ENCODE data around the gene IL18BP. TPM values are rescaled to one million over a fixed set of nuclear protein-coding genes. Genes with fewer than 3 reads are reported as not detected.

The IL18BP gene
- total RNA-seq, 2 experiments from 2014 or later, result 7.8 to 8.2 TPM

- DNase-seq, result no peak
- POLR2A ChIA-PET, result interaction anchor here (1.4 to 1.6 kb wide), 2 partner anchors 8 to 20 kb away, joined by 3 to 5 read pairs; no protein-coding TSS in a partner anchor
Observed at GRCh38 chr11:72018171-72018570, 19.5 kb downstream of the IL18BP start.

GRCh38 chr11:72023335-72023734, 24.6 kb downstream of the IL18BP start:
- peaks cover 36% of the 10 kb centered on the region for H3K36me3 Mint-ChIP-seq (ENCODE audit: low read depth)
- no peak for TF ChIP-seq CTCF (IDR thresholded peaks at IDR 0.05)
- H3K27ac Mint-ChIP-seq, result peak overlapping the region; percentile 67

More at GRCh38 chr11:72018171-72018570, 19.5 kb downstream of the IL18BP start:
- no peaks in the 10 kb centered on the region for H3K4me1 Mint-ChIP-seq (ENCODE audit: low read depth)
- no peak overlapping the region for H3K27ac Mint-ChIP-seq
- no peaks in the 10 kb centered on the region for H3K27me3 Mint-ChIP-seq
- no peak for ATAC-seq
- no peak overlapping the region for H3K4me3 Mint-ChIP-seq
- CTCF ChIA-PET, result interaction anchor here (1.1 to 19.6 kb wide), 3 partner anchors 69 to 125 kb away, joined by 3 to 278 read pairs (median 3); partner anchors contain the start of gene LAMTOR1
- H3K9me3 Mint-ChIP-seq, result no peaks in the 10 kb centered on the region
- H3K36me3 Mint-ChIP-seq (ENCODE audit: low read depth), result peaks cover 61% of the 10 kb centered on the region
- TF ChIP-seq CTCF (IDR thresholded peaks at IDR 0.05), result no peak
- intact Hi-C loops (cut with micrococcal nuclease), result no loop called here

GRCh38 chr11:72024069-72024754, 25.5 kb downstream of the IL18BP start:
- H3K36me3 Mint-ChIP-seq (ENCODE audit: low read depth), result peaks cover 30% of the 10 kb centered on the region
- TF ChIP-seq CTCF (IDR thresholded peaks at IDR 0.05), result no peak
- no peak for ATAC-seq
- intact Hi-C loops (cut with micrococcal nuclease), result loop anchor here (2.0 kb wide), 1 partner anchor 67 kb away; no protein-coding TSS in a partner anchor
- H3K4me1 Mint-ChIP-seq (ENCODE audit: low read depth), result peaks cover 33% of the 10 kb centered on the region
- no peak overlapping the region for H3K4me3 Mint-ChIP-seq
- H3K9me3 Mint-ChIP-seq, result no peaks in the 10 kb centered on the region
- no peak for DNase-seq
- H3K27ac Mint-ChIP-seq, result peak overlapping the region; percentile 47
- POLR2A ChIA-PET, result interaction anchor here (1.4 to 1.9 kb wide), 3 partner anchors 9 to 67 kb away, joined by 5 to 6 read pairs (median 6); no protein-coding TSS in a partner anchor
- no peaks in the 10 kb centered on the region for H3K27me3 Mint-ChIP-seq
- CTCF ChIA-PET, result interaction anchor here (0.9 to 19.6 kb wide), 35 partner anchors 9 to 421 kb away, joined by 3 to 278 read pairs (median 7); partner anchors contain the start of genes LAMTOR1 and LRRC51

More at GRCh38 chr11:72023335-72023734, 24.6 kb downstream of the IL18BP start:
- no peak overlapping the region for H3K4me3 Mint-ChIP-seq
- H3K27me3 Mint-ChIP-seq, result no peaks in the 10 kb centered on the region
- DNase-seq (no peak), ATAC-seq (no peak)
- no peaks in the 10 kb centered on the region for H3K9me3 Mint-ChIP-seq
- intact Hi-C loops (cut with micrococcal nuclease), result no loop called here
- POLR2A ChIA-PET, result no interaction called here
- H3K4me1 Mint-ChIP-seq (ENCODE audit: low read depth), result peaks cover 28% of the 10 kb centered on the region
- CTCF ChIA-PET, result interaction anchor here (1.0 to 19.6 kb wide), 5 partner anchors 24 to 408 kb away, joined by 3 to 278 read pairs (median 4); partner anchors contain the start of gene LAMTOR1

- TF ChIP-seq CTCF (IDR thresholded peaks at IDR 0.05), result no peak
- CTCF ChIA-PET, result interaction anchor here (0.8 to 19.6 kb wide), 17 partner anchors 11 to 211 kb away, joined by 3 to 278 read pairs (median 9); partner anchors contain the start of gene LAMTOR1
- H3K4me1 Mint-ChIP-seq (ENCODE audit: low read depth), result peaks cover 46% of the 10 kb centered on the region
- POLR2A ChIA-PET, result interaction anchor here (1.2 to 6.6 kb wide), 3 partner anchors 9 to 65 kb away, joined by 3 to 33 read pairs (median 6); no protein-coding TSS in a partner anchor
- peak overlapping the region; percentile 70 for H3K27ac Mint-ChIP-seq
- no peaks in the 10 kb centered on the region for H3K9me3 Mint-ChIP-seq
- H3K27me3 Mint-ChIP-seq, result no peaks in the 10 kb centered on the region
- intact Hi-C loops (cut with micrococcal nuclease), result no loop called here
- H3K4me3 Mint-ChIP-seq, result no peak overlapping the region
- DNase-seq (no peak), ATAC-seq (no peak)
- peaks cover 27% of the 10 kb centered on the region for H3K36me3 Mint-ChIP-seq (ENCODE audit: low read depth)
Observed at GRCh38 chr11:72026090-72026489, 27.4 kb downstream of the IL18BP start.

Data from activated CD8-positive, alpha-beta T cell treated with anti-CD3 and anti-CD28 coated beads for 36 hours (primary cell).